Activated CD4-positive, alpha-beta T cell treated with anti-CD3 and anti-CD28 coated beads for 1 hour (primary cell): ENCODE results near the gene SMIM11.
"Not testable (repeated sequence)": the region's sequence is repeated elsewhere in the genome, so short reads cannot be mapped to it uniquely, and the experiment has no call there.

ENCODE experiments used
- DNase-seq: peaks from one replicate; pipeline ENCODE4 v3.0.0-alpha.2; 2020

The SMIM11 gene

GRCh38 chr21:34357889-34358288 lies 17.4 kb upstream of the SMIM11 start:
- DNase-seq: no peak

GRCh38 chr21:34358866-34359265 lies 16.4 kb upstream of the SMIM11 start:
- DNase-seq: no peak

GRCh38 chr21:34360488-34361241 lies 14.6 kb upstream of the SMIM11 start:
- no peak for DNase-seq

GRCh38 chr21:34362136-34362444 lies 13.2 kb upstream of the SMIM11 start:
- no peak for DNase-seq

DNA sequence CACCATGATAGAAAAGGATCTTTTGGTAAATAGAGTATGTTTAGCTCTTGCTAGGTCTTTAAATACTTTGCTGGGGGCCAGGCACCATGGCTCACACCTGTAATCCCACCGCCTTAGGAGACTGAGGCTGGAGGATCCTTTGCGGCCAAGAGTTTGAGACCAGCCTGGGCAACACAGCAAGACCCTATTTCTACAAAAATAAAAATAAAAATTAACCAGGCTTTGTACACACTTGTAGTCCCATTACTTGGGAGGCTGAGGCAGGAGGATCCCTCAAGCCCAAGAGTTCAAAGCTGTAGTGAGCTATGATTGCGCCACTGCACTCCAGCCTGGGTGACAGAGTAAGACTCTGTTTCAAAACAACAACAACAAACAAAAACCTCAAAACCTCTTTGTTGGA lies 12.6 kb upstream of the SMIM11 start:
- no peak for DNase-seq

DNA sequence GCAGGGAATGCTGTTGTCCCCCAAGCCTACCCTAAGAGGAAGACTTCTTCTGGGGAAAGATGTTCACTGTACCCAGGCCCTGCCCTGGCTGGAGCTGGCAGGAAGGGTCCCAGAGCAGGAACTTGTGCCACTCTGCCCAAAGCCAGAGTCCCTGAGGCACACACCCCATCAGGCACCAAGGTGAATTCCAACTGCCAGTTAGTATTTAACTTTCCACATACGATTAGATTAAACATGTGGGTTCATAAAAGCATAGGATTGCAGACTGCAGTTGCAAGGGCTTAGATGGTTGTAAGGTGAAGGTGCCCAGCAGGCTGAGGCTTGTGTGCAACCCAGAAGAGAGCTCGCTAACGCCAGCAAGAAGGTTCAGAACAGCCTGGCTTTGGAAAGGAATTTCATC lies 11.6 kb upstream of the SMIM11 start, which contains the start of gene KCNE2:
TSS of gene KCNE2 (plus strand) at position 274 of the 400 bp plus-strand sequence. CDS start 6,473 bp downstream, outside the sequence.
- DNase-seq: no peak

GRCh38 chr21:34364921-34365320 lies 10.4 kb upstream of the SMIM11 start:
- no peak for DNase-seq

DNA sequence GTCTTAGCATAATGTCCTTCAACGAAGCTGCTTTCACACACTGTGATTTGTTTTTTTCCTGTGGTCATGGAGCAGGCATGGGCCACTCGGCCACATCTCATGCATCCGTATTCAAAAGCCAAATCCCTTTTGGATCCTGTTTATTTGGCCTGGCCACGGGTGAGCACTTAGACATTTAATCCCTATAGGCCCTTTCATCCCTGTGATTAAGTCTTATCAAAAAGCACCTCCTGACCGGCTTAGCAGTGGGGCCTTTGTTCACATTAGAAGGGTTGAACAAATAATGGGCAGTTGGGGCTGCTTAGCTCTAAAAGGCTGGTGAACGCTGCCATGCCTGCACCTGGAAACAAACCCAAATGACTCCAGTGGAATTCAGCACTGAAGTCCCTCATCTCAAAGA lies 9.5 kb upstream of the SMIM11 start:
- no peak for DNase-seq

DNA sequence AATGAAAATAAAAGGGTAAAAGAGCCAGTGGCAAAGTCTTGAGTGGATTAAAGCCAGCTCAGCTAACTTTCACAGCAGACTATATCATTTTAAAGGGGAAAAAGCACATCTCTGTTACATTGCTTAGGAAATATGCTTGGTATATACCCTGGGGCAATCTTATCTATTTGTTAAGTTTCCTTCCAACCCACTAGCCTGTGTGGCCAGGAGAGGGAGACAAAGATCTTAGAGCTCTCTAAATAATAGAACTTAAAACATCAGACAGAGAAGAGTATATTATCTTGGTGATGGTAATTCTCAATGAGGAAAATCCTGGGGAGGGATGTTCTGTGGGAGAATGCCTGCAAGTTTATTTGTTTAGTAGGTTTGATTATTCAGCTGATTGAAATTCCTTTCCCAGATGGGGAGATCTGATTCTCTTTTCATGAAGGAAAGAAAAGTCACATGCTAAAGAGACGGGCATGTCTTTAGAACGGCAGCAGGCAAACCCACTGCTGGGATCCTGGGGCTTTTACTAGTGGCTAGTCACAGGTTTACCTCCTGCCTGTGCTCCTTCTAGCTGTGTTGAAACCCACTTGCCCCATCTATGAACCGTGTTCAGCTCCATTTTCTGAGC lies 7.9 kb upstream of the SMIM11 start:
- no peak for DNase-seq

DNA sequence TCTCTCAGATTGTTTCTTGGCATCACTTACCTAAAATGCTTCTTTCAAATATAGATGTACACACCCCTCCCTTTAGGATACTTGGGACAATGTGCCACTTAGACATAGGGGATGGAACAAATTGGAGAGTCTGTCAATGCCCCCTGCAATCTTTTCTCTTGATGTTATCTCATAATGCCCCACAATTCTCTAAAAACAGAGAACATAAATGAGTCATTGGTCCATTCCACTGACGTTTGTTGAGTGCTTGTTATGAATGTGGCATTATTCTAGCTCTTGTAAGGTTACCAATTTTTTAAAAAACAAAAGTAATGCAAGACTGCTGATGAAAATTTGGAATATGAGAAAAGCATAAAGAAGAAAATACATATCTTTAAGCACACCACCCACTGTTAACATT lies 5.6 kb upstream of the SMIM11 start:
- no peak for DNase-seq

DNA sequence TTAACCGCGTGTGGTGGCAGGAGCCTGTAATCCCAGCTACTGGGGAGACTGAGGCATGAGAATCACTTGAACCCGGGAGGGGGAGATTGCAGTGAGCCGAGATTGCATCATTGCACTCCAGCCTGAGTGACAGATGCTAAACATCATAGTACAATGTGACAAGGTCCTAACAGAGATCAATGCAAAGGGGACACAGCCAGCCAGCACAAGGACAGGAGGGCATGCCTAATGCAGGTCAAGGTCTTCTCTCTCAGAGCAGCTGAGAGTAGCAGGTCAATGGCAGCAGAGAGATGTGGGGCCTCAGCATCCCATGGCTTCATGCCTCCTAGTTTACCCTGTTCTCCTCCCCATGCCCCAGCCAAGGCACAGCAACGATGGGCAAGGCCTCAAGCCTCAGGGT lies 3.0 kb upstream of the SMIM11 start:
- DNase-seq: no peak

- not testable (repeated sequence) for DNase-seq
Observed at GRCh38 chr21:34374462-34374861, 845 bp upstream of the SMIM11 start.

DNA sequence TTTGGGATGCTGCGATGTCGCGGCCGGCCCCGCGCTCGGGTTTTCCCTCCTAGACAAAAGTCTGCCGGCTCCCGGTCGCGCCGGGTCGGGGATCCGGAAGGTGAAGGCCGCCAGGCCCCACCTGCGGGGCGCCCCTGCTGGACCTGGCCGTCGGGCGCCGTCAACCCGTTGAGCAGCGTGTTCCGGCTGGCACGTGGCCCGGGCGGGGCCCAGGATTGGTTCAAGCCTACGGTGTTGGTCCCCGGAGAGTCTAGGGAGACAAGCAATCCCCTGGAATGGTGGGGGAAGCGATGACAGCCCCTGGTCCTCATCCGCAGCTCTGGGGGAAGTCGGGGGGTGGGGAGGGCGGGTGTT lies 289 bp downstream of the SMIM11 start:
- DNase-seq: not testable (repeated sequence)

- not testable (repeated sequence) for DNase-seq
Observed at GRCh38 chr21:34383138-34383537, 7.8 kb downstream of the SMIM11 start.

DNA sequence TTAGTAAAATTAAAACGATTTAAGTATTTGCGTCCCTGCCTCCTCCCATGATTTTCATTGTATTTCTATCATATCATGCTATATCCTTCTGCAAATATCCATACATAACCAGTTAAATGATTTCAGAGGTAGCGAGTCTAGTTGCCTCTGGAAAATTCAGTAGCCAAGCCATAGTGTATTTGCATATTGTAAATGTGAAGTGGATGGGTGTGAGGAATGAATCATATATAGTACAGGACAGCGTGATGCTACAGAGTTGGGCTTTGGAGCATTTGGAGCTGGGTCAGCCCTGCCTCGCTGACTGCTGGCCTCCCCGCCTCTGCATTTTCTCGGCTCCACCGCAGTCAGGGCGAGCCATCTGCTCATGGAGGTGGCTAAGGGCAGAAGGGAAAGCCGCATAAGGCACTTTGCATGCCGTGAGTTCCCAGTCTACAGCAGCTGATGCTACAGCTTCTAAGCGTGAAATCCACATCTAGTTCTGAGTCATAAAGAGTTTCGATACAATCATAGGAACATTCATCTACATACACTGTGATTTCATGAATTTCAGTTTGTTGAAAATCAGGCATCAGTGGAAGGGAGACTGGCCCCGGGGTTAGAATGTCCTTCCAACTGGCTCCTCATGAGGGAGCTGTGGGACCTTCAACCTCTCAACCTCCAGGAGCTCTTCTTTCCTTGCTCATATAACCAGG lies 8.6 kb downstream of the SMIM11 start:
- DNase-seq: not testable (repeated sequence)

DNA sequence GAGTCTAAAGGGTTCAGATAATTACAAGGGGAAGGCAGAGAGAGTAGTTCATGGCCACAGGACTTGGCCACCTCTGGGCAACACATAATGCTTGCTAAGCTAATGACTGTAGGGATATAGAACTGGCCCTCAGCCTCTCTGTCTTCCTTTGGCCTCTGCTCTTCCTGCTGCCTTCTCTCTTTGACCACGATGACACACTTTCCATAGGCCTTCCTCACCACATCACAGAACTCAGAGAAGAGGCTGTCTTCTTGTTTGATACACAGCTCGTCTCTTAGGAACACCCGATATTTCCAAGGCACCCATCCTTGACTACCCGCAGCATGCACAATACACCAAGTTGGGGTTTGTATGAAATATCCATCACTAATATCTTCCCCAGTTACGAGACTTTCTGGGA lies 25.2 kb downstream of the SMIM11 start:
- DNase-seq: not testable (repeated sequence)

DNA sequence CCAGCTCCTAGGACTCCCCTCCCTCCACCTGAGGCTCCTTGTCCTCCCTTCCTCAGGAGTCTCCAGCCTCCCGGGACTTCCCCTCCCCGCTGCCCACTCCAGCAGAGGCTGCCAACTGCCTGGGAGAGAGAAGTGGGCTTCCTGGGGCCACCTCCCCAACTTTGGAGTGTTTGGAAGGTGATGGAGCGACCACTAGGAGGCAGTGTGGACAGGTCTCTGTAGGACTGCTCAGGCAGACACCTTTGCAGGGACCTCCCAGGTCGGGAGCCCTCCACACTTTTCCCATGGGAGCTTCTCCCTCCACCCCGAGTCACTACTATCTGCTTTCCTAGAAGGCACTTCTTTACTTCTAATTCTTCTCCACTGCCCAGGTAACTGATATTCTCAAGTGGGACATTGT lies 29.4 kb downstream of the SMIM11 start:
- not testable (repeated sequence) for DNase-seq

GRCh38 chr21:34405686-34406085 lies 30.4 kb downstream of the SMIM11 start:
- DNase-seq: not testable (repeated sequence)

DNA sequence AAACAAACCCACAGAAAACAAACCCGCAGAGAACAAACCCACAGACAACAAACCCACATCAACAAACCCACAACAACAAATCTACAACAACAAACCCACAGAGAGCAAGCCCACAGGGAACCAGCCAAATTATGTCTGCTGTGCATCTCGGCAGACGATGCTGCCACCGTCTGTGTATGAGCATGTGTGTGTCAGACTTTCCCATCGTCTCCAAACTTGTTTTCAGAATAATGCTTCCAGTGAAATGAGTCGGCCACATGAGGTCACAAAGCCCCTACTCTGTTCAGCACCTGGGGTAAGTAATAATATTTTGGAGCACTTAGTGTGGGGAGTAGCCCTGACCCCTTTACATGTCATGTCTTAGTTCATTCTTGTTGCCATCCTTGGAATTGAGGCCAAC lies 30.8 kb downstream of the SMIM11 start:
- not testable (repeated sequence) for DNase-seq

DNA sequence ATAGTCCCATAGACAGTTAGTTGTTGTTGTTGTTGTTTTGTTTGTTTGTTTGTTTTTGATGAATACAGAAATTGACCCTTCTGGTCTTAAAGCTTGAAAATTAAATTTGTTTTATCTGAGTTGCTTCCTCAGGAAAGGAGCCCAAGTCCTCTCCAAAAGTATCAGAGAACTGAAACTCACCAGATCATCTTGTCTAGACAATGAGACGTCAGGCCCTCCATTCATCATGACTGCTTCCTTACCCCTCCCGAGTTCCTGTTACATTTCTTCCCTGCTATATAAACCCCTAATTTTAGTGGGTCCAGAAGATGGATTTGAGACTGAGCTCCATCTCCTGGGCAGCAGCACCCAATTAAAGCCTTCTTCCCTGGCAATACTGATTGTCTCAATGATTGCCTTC lies 31.4 kb downstream of the SMIM11 start:
- not testable (repeated sequence) for DNase-seq

- not testable (repeated sequence) for DNase-seq
Observed at GRCh38 chr21:34407294-34407693, 32.0 kb downstream of the SMIM11 start.

- not testable (repeated sequence) for DNase-seq
Observed at GRCh38 chr21:34417448-34418077, 42.3 kb downstream of the SMIM11 start.

DNA sequence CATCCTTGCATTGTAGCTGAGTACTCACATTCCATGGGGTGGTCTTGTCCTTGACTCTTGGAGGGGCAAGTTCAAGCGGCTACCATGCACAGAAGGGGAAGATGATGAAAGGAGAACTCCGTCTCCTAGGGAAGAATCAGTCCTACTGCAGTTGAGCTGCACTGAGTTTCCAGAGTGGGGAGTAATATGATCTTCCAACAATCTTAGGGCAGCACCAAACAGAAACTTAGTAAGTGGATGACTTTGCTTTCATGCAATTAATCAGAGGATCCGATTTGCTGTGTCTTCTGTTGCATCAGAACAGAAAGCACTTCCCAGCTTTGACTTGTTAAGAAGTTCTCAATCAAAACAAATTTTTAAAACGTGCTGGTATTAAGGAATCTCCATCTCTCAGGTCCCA lies 48.5 kb downstream of the SMIM11 start, which contains the start of gene SMIM34:
TSS of gene SMIM34 (minus strand) at position 147 of the 400 bp plus-strand sequence. CDS start at position 35, 112 bp downstream.
- not testable (repeated sequence) for DNase-seq
